ENCODE data around the gene ANK2. TPM values are rescaled to one million over a fixed set of nuclear protein-coding genes. Genes with fewer than 3 reads are reported as not detected.

ANK2 gene
- total RNA-seq, 1 donor, result 79.6 TPM

DNA sequence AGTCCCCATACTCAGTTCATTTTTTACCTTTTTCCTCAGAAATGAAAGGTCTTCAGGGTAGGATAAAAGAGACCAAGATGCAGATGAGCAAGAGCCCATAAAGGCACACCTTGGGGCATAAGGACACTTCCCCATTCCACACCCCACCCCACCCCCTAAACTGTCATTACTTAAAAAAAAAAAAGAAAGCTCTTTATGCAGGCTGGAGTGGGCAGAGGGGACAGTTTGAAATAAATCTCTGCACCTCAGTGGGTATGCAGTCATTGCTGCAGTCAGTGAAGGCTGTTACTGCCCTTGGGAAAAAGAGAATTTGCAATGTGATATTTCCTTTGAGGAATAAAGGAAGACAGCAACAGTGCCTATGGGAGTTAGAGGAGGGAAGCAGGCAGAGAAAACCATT is 137.5 kb downstream of the ANK2 start:
- H3K4me2 ChIP-seq (ENCODE audit: insufficient read depth, low read length), result no peak overlapping the region

DNA sequence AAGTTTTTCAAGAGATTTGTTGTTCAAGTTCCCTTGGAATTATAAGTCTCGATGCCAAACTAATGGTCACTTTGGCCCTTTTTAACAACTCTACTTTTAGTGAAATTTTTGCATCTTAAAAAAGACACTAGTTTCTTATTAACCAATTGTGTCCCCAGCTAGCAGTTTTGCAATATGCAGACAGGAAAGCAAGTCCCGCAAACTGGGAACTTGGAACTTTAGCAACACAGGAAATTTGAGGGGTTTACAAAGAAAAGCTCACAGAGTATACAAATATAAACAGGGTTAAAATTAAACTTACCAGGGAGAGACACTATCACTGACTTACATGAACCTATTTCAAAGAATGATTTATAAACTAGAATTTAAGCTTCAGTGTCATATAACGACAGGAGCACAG is 137.9 kb downstream of the ANK2 start:
- Histone ChIP-seq H2AFZ (ENCODE audit: low read length) (no peak overlapping the region), H3K36me3 (ENCODE audit: insufficient read depth, low read length) (no peaks in the 10 kb centered on the region), H3K27me3 (ENCODE audit: insufficient read depth, low read length) (peaks cover 3% of the 10 kb centered on the region), H3K4me2 (ENCODE audit: insufficient read depth, low read length) (no peak overlapping the region), H4K20me1 (ENCODE audit: insufficient read depth, low read length) (no peaks in the 10 kb centered on the region), H3K4me1 (ENCODE audit: insufficient read depth, low read length) (no peaks in the 10 kb centered on the region), H3K9me3 (ENCODE audit: low read depth, low read length) (no peaks in the 10 kb centered on the region), H3K79me2 (ENCODE audit: insufficient read depth, low read length) (no peaks in the 10 kb centered on the region), H3K4me3 (ENCODE audit: insufficient read depth, low read length) (no peak overlapping the region), H3K27ac (ENCODE audit: low read depth, low read length) (no peak overlapping the region)
- TF ChIP-seq, protein P1, sequence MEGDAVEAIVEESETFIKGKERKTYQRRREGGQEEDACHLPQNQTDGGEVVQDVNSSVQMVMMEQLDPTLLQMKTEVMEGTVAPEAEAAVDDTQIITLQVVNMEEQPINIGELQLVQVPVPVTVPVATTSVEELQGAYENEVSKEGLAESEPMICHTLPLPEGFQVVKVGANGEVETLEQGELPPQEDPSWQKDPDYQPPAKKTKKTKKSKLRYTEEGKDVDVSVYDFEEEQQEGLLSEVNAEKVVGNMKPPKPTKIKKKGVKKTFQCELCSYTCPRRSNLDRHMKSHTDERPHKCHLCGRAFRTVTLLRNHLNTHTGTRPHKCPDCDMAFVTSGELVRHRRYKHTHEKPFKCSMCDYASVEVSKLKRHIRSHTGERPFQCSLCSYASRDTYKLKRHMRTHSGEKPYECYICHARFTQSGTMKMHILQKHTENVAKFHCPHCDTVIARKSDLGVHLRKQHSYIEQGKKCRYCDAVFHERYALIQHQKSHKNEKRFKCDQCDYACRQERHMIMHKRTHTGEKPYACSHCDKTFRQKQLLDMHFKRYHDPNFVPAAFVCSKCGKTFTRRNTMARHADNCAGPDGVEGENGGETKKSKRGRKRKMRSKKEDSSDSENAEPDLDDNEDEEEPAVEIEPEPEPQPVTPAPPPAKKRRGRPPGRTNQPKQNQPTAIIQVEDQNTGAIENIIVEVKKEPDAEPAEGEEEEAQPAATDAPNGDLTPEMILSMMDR (IDR thresholded peaks at IDR 0.05; ENCODE audit: extremely low read depth, low read depth, low read length), result no peak
- DNase-seq (ENCODE audit: insufficient read length, low spot score, missing footprints), result no peak

More for the DNA sequence above, 137.5 kb downstream of the ANK2 start:
- H3K4me3 ChIP-seq (ENCODE audit: insufficient read depth, low read length), result no peak overlapping the region
- peak; percentile 50 for DNase-seq (ENCODE audit: insufficient read length, low spot score, missing footprints)
- H3K79me2 ChIP-seq (ENCODE audit: insufficient read depth, low read length), result no peaks in the 10 kb centered on the region
- peaks cover 3% of the 10 kb centered on the region for H3K27me3 ChIP-seq (ENCODE audit: insufficient read depth, low read length)
- no peak overlapping the region for H2AFZ ChIP-seq (ENCODE audit: low read length)
- no peaks in the 10 kb centered on the region for H3K4me1 ChIP-seq (ENCODE audit: insufficient read depth, low read length)
- H3K36me3 ChIP-seq (ENCODE audit: insufficient read depth, low read length), result no peaks in the 10 kb centered on the region
- no peaks in the 10 kb centered on the region for H4K20me1 ChIP-seq (ENCODE audit: insufficient read depth, low read length)
- TF ChIP-seq, protein P1 (IDR thresholded peaks at IDR 0.05; ENCODE audit: extremely low read depth, low read depth, low read length), result no peak
- no peaks in the 10 kb centered on the region for H3K9me3 ChIP-seq (ENCODE audit: low read depth, low read length)
- H3K27ac ChIP-seq (ENCODE audit: low read depth, low read length), result no peak overlapping the region

DNA sequence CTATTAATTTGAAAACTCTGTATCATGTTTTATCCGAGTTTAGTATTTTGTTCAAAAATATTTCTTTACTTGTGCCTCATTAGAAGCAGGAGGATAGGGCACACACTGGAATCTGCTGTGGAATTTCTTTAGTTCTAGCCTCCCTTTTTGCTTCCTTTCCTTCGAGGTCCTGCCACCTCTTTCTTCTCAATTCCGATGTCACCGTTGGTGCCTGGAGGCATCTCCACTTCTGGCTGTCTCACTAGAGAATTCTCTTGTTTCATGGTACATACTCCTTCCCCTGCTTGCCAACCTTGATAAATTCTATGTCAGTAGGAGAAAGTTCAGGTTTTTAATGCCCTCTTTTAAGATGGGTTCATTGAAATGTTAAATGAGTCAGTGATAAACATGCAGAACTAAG is 140.1 kb downstream of the ANK2 start:
- Histone ChIP-seq H3K36me3 (ENCODE audit: insufficient read depth, low read length) (no peaks in the 10 kb centered on the region), H3K27ac (ENCODE audit: low read depth, low read length) (no peak overlapping the region), H2AFZ (ENCODE audit: low read length) (no peak overlapping the region), H3K9me3 (ENCODE audit: low read depth, low read length) (no peaks in the 10 kb centered on the region), H3K4me3 (ENCODE audit: insufficient read depth, low read length) (no peak overlapping the region), H3K4me2 (ENCODE audit: insufficient read depth, low read length) (no peak overlapping the region), H3K4me1 (ENCODE audit: insufficient read depth, low read length) (no peaks in the 10 kb centered on the region), H3K79me2 (ENCODE audit: insufficient read depth, low read length) (no peaks in the 10 kb centered on the region), H4K20me1 (ENCODE audit: insufficient read depth, low read length) (no peaks in the 10 kb centered on the region), H3K27me3 (ENCODE audit: insufficient read depth, low read length) (no peaks in the 10 kb centered on the region)
- DNase-seq (ENCODE audit: insufficient read length, low spot score, missing footprints), result no peak
- TF ChIP-seq, protein P1 (IDR thresholded peaks at IDR 0.05; ENCODE audit: extremely low read depth, low read depth, low read length), result no peak

DNA sequence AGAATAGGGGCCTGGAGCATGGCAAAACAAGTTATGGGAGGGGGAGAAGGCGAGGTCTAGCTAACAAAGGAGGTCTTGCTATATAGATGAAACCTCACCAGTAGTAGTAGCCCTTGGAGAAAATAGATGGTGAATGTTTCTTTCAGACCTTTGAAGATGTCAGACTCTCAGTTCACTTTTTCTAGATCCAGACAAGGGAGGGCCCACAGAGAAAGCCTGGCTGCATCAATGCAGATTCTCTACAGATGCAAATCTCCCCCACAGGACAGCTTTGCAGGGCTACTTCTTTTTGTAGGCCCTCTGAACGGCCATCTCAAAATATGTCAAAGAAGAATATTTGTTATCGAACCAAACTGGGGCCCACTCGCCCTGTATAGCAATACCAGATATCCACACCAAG is 159.7 kb downstream of the ANK2 start:
- DNase-seq (ENCODE audit: insufficient read length, low spot score, missing footprints), result no peak
- TF ChIP-seq, protein P1 (IDR thresholded peaks at IDR 0.05; ENCODE audit: extremely low read depth, low read depth, low read length), result no peak
- no peaks in the 10 kb centered on the region for H3K4me1 ChIP-seq (ENCODE audit: insufficient read depth, low read length)
- no peaks in the 10 kb centered on the region for H3K27me3 ChIP-seq (ENCODE audit: insufficient read depth, low read length)
- H3K9me3 ChIP-seq (ENCODE audit: low read depth, low read length), result no peaks in the 10 kb centered on the region
- H4K20me1 ChIP-seq (ENCODE audit: insufficient read depth, low read length), result no peaks in the 10 kb centered on the region
- H2AFZ ChIP-seq (ENCODE audit: low read length), result no peak overlapping the region
- H3K36me3 ChIP-seq (ENCODE audit: insufficient read depth, low read length), result no peaks in the 10 kb centered on the region
- no peak overlapping the region for H3K4me3 ChIP-seq (ENCODE audit: insufficient read depth, low read length)
- H3K79me2 ChIP-seq (ENCODE audit: insufficient read depth, low read length), result no peaks in the 10 kb centered on the region
- H3K27ac ChIP-seq (ENCODE audit: low read depth, low read length), result no peak overlapping the region
- no peak overlapping the region for H3K4me2 ChIP-seq (ENCODE audit: insufficient read depth, low read length)
